Bronchial epithelial cell (primary cell): ENCODE data around the gene R3HCC1L. TPM values are rescaled to one million over a fixed set of nuclear protein-coding genes. Genes with fewer than 3 reads are reported as not detected.
"Not testable (repeated sequence)": the region's sequence is repeated elsewhere in the genome, so short reads cannot be mapped to it uniquely, and the experiment has no call there.

ENCODE experiments used
- DNase-seq: peaks from one replicate; pipeline ENCODE4 v3.0.0-alpha.2; 2010; ENCODE audit warnings: low read depth
- FAIRE-seq: peaks from 2 replicates; lab custom pipeline; 2011; peaks lifted over from hg19 to GRCh38; lab: Jason Lieb, UNC
- H3K27me3 ChIP-seq: 2 replicates; pipeline ENCODE4 v1.5.1; 2011; ENCODE audit warnings: low read length; ENCODE audit not compliant: control insufficient read depth, insufficient read depth
- H3K36me3 ChIP-seq: 2 replicates; pipeline ENCODE4 v1.5.1; 2011; ENCODE audit warnings: low read length; ENCODE audit not compliant: control insufficient read depth, insufficient read depth
- H3K4me3 ChIP-seq: 2 replicates; pipeline ENCODE4 v1.5.1; 2011; ENCODE audit warnings: mild to moderate bottlenecking, low read depth, low read length, control low read depth
- CTCF ChIP-seq: IDR thresholded peaks from 2 replicates; pipeline ENCODE4 v1.5.1; 2011; ENCODE audit warnings: mild to moderate bottlenecking, moderate library complexity, low read length, control low read depth, inconsistent platforms; ENCODE audit not compliant: insufficient read depth, severe bottlenecking
- total RNA-seq: library from RNA; depleted of rRNA; stranded (reverse); fragments of >200 nt; gene quantifications from 2 replicates; pipeline ENCODE4 v1.2.1, GENCODE V29; 2014

R3HCC1L gene
- total RNA-seq, 1 donor from 2014 or later, result 13.7 TPM

- TF ChIP-seq CTCF, result no peak
- FAIRE-seq (no peak), DNase-seq (no peak)
- Histone ChIP-seq H3K27me3 (no peaks in the 10 kb centered on the region), H3K4me3 (peak overlapping the region; percentile 94), H3K36me3 (no peaks in the 10 kb centered on the region)
Measured at GRCh38 chr10:98134117-98134430, 383 bp upstream of the R3HCC1L start.

DNA sequence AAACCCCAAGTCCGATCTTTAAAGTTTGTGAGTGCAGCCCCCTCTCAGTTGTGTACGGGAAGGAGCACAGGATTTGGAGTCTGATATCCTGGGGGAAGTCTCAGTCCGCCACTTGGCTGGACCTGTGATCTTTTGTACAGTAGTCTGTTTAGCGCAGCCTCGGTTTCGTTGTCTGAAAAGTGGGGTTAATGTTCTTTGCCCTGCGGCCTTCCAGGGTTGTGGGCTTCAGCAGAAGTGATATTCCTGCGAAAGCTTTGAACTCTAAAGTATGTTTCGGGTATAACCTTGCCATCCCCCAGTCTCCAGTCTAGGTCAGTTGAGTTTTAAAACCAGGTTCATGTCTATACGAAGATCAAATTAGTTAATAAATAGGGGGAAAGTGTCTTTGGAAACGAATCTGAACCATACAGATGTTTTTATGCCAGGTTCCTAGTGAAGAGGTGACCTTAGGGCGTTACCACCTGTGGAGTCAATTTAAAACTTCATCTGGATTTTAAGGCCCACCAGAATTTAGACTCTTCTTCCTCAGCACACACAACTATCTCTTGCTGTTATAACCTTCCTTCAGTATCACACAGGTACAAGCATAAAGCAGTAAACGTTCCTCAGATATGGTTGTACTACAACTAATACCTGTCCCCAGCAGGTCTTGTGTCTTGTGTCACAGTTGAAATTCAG is 904 bp downstream of the R3HCC1L start:
- TF ChIP-seq CTCF, result no peak
- FAIRE-seq, result no peak
- Histone ChIP-seq H3K27me3 (no peaks in the 10 kb centered on the region), H3K36me3 (no peaks in the 10 kb centered on the region), H3K4me3 (peak overlapping the region; percentile 94)
- peak; percentile 5 for DNase-seq

- H3K36me3 ChIP-seq, DNase-seq, H3K4me3 ChIP-seq, FAIRE-seq, H3K27me3 ChIP-seq: not testable (repeated sequence)
Measured at GRCh38 chr10:98136775-98137174, 2.3 kb downstream of the R3HCC1L start.

- no peak for TF ChIP-seq CTCF
- DNase-seq, result no peak
- H3K27me3 ChIP-seq, result no peaks in the 10 kb centered on the region
- no peak overlapping the region for H3K4me3 ChIP-seq
- no peaks in the 10 kb centered on the region for H3K36me3 ChIP-seq
- no peak for FAIRE-seq
Measured at GRCh38 chr10:98138031-98138430, 3.6 kb downstream of the R3HCC1L start.

- Histone ChIP-seq H3K36me3 (no peaks in the 10 kb centered on the region), H3K4me3 (no peak overlapping the region), H3K27me3 (no peaks in the 10 kb centered on the region)
- FAIRE-seq (no peak), DNase-seq (no peak)
- TF ChIP-seq CTCF, result no peak
Measured at GRCh38 chr10:98139431-98139830, 5.0 kb downstream of the R3HCC1L start.

GRCh38 chr10:98141484-98142073 is 7.1 kb downstream of the R3HCC1L start:
- Histone ChIP-seq H3K27me3 (no peaks in the 10 kb centered on the region), H3K36me3 (no peaks in the 10 kb centered on the region), H3K4me3 (no peak overlapping the region)
- no peak for DNase-seq
- FAIRE-seq, result no peak
- TF ChIP-seq CTCF, result no peak
